Measurements from ENCODE around the gene ARHGEF25.

ARHGEF25 gene

DNA sequence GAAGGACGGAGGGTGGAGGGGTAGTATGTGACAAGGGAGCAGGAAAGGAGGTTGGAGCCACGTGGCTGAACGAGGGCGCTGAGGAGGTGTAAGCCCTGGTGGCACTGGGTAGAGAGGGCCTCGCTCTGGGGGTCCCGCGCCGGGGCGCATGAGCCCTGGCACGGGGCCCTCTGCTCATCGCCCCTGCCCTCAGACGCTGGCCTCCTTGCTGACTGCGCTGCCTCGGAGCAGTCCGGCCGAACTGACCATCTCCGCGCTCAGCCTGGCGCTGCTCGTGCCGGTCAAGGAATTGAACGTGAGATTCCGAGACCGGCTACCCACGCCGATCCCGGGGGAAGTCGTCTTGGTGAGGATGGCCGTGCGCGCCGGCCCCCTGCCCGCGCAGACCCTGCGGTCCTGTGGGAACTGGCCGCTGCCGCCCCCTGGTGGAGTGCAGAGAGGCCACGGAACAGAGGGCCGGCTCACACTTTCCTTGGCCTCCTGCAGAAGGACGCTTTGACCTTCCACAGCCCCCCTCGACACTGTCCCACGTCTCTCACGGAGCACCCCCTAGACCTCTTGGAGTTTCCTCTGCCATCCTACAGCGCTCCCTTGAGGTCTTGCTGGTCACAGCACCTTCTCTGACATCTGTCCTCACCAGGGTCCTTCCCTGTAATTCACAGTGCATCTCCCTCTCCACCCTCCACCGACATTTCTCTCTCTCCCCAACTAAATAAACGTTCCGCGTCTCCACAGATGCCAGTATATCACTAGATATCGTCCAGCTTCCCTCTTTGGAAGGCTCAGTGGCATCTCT, 10.5 kb downstream of the ARHGEF25 start:
- Mint-ChIP-seq H3K4me1 (peaks cover 46% of the 10 kb centered on the region), H3K27ac (no peak overlapping the region)

GRCh38 chr12:57622293-57623245, 11.3 kb downstream of the ARHGEF25 start:
- Mint-ChIP-seq H3K4me1 (peaks cover 55% of the 10 kb centered on the region), H3K9me3 (no peaks in the 10 kb centered on the region), H3K4me3 (peak overlapping the region; percentile 77 to 80), H3K27me3 (peaks cover 100% of the 10 kb centered on the region), H3K27ac (no peak overlapping the region)
- ATAC-seq (no peak), DNase-seq (peak in 1 of 2 donors; percentile 8)

More for the DNA sequence above, 10.5 kb downstream of the ARHGEF25 start:
- H3K27me3 Mint-ChIP-seq, result peaks cover 100% of the 10 kb centered on the region
- H3K4me3 Mint-ChIP-seq, result peak overlapping the region; percentile 77 to 80
- no peaks in the 10 kb centered on the region for H3K9me3 Mint-ChIP-seq
- DNase-seq (peak; percentile 55 to 57), ATAC-seq (peak; percentile 80)

GRCh38 chr12:57623385-57623784, 12.2 kb downstream of the ARHGEF25 start:
- no peaks in the 10 kb centered on the region for H3K9me3 Mint-ChIP-seq
- no peak overlapping the region for H3K4me3 Mint-ChIP-seq
- H3K4me1 Mint-ChIP-seq, result peaks cover 62% of the 10 kb centered on the region
- H3K27me3 Mint-ChIP-seq, result peaks cover 100% of the 10 kb centered on the region
- no peak for ATAC-seq
- DNase-seq, result no peak
- H3K27ac Mint-ChIP-seq, result no peak overlapping the region

DNA sequence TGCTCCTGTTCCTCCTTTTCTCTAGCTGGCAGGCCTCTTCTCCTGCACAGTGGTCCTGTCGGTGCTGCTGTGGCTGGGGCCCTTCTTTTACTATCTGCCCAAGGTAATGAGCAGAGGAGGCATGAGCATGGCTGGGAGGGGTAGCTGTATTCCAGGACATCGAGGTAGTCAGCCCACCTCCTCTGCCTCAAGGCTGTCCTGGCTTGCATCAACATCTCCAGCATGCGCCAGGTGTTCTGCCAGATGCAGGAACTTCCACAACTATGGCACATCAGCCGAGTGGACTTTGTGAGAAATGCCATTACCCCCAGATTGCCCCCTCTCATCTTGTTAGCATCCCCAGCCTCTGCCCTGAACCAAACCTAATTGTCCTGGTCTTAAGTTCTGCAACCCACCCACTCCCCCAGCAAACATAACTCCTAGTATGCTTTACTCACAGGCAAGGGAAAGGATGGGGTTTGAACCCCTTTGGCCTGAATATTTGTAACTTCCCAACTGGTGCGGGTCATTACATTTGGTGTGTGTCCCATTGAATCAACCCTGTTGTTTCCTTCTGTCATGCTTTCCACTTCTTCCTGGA, 12.7 kb downstream of the ARHGEF25 start:
- no peak for ATAC-seq
- peaks cover 100% of the 10 kb centered on the region for H3K27me3 Mint-ChIP-seq
- no peak for DNase-seq
- H3K4me3 Mint-ChIP-seq, result no peak overlapping the region
- peaks cover 62% of the 10 kb centered on the region for H3K4me1 Mint-ChIP-seq
- no peak overlapping the region for H3K27ac Mint-ChIP-seq
- H3K9me3 Mint-ChIP-seq, result no peaks in the 10 kb centered on the region

DNA sequence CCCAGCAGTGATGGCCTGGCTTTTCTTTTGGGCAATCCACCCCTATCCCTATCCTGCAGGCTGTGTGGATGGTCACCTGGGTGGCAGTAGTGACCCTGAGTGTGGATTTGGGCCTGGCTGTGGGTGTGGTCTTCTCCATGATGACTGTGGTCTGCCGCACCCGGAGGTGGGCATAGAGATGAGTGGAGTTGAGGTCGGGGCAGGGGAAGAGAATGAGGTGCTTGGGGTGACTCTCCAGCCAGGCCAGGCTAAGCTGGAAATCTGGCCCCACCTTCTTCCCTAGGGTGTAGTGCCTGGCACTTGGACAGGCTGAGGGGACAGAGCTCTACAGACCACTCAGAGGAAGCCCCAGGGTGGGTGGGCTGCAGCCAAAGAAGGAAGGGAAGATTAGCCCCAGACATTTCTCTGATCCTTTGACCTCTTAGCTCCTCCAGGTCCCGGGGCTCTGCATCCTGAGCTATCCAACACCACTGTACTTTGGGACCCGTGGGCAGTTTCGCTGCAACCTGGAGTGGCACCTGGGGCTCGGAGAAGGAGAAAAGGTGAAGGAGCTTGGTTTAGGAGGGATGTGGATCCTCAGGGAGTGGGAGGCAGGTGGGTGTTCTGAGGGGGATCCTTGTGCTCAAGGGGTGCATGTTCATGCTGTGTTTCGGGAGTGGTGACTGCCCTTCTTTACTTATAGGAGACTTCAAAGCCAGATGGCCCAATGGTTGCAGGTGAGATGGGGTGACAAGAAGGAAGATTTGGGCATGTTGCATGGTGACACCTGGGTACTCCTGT, 13.4 kb downstream of the ARHGEF25 start:
- peaks cover 100% of the 10 kb centered on the region for H3K27me3 Mint-ChIP-seq
- no peaks in the 10 kb centered on the region for H3K9me3 Mint-ChIP-seq
- no peak overlapping the region for H3K27ac Mint-ChIP-seq
- DNase-seq (no peak), ATAC-seq (no peak)
- H3K4me3 Mint-ChIP-seq, result no peak overlapping the region
- H3K4me1 Mint-ChIP-seq, result peaks cover 55% of the 10 kb centered on the region

DNA sequence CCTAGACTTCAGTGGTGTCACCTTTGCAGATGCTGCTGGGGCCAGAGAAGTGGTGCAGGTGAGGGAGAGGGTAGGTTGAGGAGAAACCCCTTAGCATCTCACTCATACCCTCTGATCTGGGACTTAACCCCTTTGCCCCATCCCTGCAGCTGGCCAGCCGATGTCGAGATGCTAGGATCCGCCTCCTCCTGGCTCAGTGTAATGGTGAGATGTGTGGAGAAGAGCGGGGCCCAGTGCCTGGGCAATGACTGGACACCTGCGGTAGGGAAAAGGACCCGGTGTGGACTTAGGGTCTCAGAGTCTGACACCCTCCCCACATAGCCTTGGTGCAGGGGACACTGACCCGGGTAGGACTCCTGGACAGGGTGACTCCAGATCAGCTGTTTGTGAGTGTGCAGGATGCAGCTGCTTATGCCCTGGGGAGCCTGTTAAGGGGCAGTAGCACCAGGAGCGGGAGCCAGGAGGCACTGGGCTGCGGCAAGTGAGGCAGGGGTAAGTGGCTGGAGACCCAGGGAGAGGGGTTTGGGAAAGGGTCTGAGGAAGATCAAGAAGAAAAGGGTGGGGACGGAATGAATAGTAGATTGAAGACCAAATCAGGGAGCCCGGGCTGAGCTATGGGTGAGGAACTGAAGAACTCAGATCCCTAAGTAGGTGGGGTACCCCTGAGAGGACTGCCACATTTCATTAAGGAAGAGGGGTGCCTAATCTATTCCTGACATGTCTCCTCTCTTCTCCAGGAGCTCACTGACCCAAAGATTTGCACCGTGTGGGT, 14.2 kb downstream of the ARHGEF25 start:
- peaks cover 100% of the 10 kb centered on the region for H3K27me3 Mint-ChIP-seq
- DNase-seq (peak in 1 of 2 donors; percentile 7), ATAC-seq (no peak)
- H3K4me1 Mint-ChIP-seq, result peaks cover 47% of the 10 kb centered on the region
- H3K9me3 Mint-ChIP-seq, result no peaks in the 10 kb centered on the region
- H3K27ac Mint-ChIP-seq, result no peak overlapping the region
- no peak overlapping the region for H3K4me3 Mint-ChIP-seq

DNA sequence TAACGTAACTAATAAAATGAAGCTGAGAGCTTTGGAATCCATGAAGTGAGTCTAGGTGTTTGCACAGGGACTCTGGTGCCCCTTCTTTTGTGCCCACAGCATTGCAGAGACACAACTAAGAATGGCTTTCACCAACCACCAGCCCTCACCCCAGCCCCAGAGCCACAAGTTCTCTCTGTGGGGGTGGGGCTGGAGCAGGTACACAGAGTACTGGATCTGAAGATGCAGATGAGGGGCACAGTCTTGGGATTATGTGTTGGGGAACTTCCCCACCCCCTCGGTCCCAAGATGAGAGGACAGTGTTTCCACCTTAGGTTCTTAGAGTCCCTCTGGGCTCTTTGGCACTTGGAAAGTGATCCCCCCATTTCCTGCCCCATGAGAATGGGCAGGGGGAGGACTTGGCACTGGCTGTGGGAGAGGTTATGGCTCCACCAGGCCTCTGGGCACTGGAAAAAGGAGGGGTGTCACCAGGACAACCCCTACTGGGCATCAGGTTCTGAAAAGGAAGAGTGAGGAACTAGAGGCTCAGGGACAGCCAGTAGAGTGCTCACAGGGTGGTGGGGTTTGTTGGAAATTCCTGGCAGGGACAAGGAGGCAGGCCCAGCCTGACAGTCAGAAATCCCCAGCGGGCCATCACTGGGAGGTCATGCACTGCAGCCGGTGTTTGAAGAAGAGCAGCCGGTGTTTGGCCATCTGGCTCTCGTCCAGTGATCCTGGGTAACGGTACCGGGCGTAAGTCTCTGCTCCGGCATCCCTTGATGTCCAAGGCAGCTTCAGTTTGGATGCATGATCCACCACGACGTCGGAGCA, 15.1 kb downstream of the ARHGEF25 start:
- H3K27me3 Mint-ChIP-seq, result peaks cover 100% of the 10 kb centered on the region
- DNase-seq (peak in 1 of 2 donors; percentile 9), ATAC-seq (no peak)
- peak overlapping the region in 1 of 2 donors; percentile 32 for H3K4me3 Mint-ChIP-seq
- H3K27ac Mint-ChIP-seq, result no peak overlapping the region
- H3K4me1 Mint-ChIP-seq, result peaks cover 38% of the 10 kb centered on the region
- no peaks in the 10 kb centered on the region for H3K9me3 Mint-ChIP-seq

DNA sequence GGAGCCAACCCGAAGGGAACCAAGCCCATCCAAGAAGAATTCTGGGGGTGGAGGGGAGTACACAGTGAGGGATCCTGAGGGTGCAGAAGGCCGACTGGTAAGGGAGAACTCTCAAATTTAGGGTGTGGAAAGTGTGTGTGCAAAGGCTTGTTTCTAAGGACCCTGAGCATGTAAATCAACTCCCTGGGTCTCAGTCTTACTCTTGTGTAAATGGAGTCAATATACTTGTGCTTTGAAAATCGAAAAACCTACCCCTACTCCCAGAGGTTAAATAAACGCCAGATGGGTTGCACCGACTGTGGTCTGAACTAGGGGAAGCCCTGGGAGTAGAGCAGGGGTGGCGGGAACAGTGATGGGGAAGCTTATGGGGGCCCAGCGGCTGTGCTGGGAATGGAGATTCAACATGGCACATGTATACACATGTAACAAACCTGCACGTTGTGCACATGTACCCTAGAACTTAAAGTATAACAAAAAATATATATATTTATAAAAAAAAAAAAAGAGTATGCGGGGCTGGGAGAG, 15.7 kb downstream of the ARHGEF25 start:
- peaks cover 100% of the 10 kb centered on the region for H3K27me3 Mint-ChIP-seq
- DNase-seq (peak in 1 of 2 donors; percentile 7), ATAC-seq (no peak)
- H3K27ac Mint-ChIP-seq, result no peak overlapping the region
- H3K4me3 Mint-ChIP-seq, result peak overlapping the region in 1 of 2 donors; percentile 32
- no peaks in the 10 kb centered on the region for H3K9me3 Mint-ChIP-seq
- peaks cover 37% of the 10 kb centered on the region for H3K4me1 Mint-ChIP-seq

- Mint-ChIP-seq H3K4me3 (peak overlapping the region; percentile 47 to 71), H3K27me3 (peaks cover 99% of the 10 kb centered on the region), H3K9me3 (no peaks in the 10 kb centered on the region), H3K4me1 (peaks cover 39% of the 10 kb centered on the region), H3K27ac (no peak overlapping the region)
- ATAC-seq, result peak; percentile 62
- DNase-seq, result peak; percentile 32 to 52
Measured at GRCh38 chr12:57627501-57628279, 16.5 kb downstream of the ARHGEF25 start.

GRCh38 chr12:57628280-57629191, 17.3 kb downstream of the ARHGEF25 start:
- no peaks in the 10 kb centered on the region for H3K9me3 Mint-ChIP-seq
- peaks cover 45% of the 10 kb centered on the region for H3K4me1 Mint-ChIP-seq
- H3K4me3 Mint-ChIP-seq, result peak overlapping the region; percentile 6 to 71

GRCh38 chr12:57629897-57630471, 18.7 kb downstream of the ARHGEF25 start:
- no peak overlapping the region for H3K4me3 Mint-ChIP-seq
- peaks cover 97% of the 10 kb centered on the region for H3K27me3 Mint-ChIP-seq
- peak in 1 of 2 donors; percentile 7 for DNase-seq
- no peaks in the 10 kb centered on the region for H3K9me3 Mint-ChIP-seq
- ATAC-seq, result no peak
- peaks cover 47% of the 10 kb centered on the region for H3K4me1 Mint-ChIP-seq
- H3K27ac Mint-ChIP-seq, result no peak overlapping the region

More at GRCh38 chr12:57628280-57629191, 17.3 kb downstream of the ARHGEF25 start:
- ATAC-seq (no peak), DNase-seq (peak in 1 of 2 donors; percentile 12)
- no peak overlapping the region for H3K27ac Mint-ChIP-seq
- H3K27me3 Mint-ChIP-seq, result peaks cover 97% of the 10 kb centered on the region
